Neural cell (in vitro differentiated cells): ENCODE measurements around the gene TSGA10. TPM values are rescaled to one million over a fixed set of nuclear protein-coding genes. Genes with fewer than 3 reads are reported as not detected.

Source experiments
- H2AFZ ChIP-seq: fragments of 200-600, 300-800 bp; sonication (generic), shearing (Covaris generic); 2 replicates; pipeline ENCODE4 v1.6.0; 2014; ENCODE audit warnings: low read depth, mild to moderate bottlenecking, antibody characterized with exemption, low read length, moderate library complexity
- H3F3A ChIP-seq: fragments of 200-600 bp; shearing (Covaris generic); 2 replicates; pipeline ENCODE4 v1.6.1; 2016; ENCODE audit warnings: mild to moderate bottlenecking, moderate library complexity, mixed read lengths, antibody characterized with exemption, low read length; ENCODE audit not compliant: insufficient read depth, poor library complexity, severe bottlenecking
- H3K27ac ChIP-seq: fragments of 200-600, 300-800 bp; sonication (generic), shearing (Covaris generic); 2 replicates; pipeline ENCODE4 v1.5.1; 2014; ENCODE audit warnings: mild to moderate bottlenecking, low read length, moderate library complexity
- H3K27me3 ChIP-seq: fragments of 300-800, 200-600 bp; sonication (generic), shearing (Covaris generic); 2 replicates; pipeline ENCODE4 v1.6.0; 2014; ENCODE audit warnings: mild to moderate bottlenecking, low read depth, low read length, moderate library complexity; ENCODE audit not compliant: insufficient read depth
- H3K36me3 ChIP-seq: fragments of 300-800, 200-600 bp; sonication (generic), shearing (Covaris generic); 2 replicates; pipeline ENCODE4 v1.5.1; 2014; ENCODE audit warnings: mild to moderate bottlenecking, antibody characterized with exemption, low read length, moderate library complexity; ENCODE audit not compliant: insufficient read depth
- H3K4me2 ChIP-seq: fragments of 300-800, 200-600 bp; sonication (generic), shearing (Covaris generic); 2 replicates; pipeline ENCODE4 v1.6.0; 2014; ENCODE audit warnings: mild to moderate bottlenecking, low read length
- H3K4me3 ChIP-seq: fragments of 300-800, 200-600 bp; sonication (generic), shearing (Covaris generic); 2 replicates; pipeline ENCODE4 v1.5.1; 2014; ENCODE audit warnings: mild to moderate bottlenecking, low read length, moderate library complexity
- H3K79me2 ChIP-seq: fragments of 200-600 bp; shearing (Covaris generic); replicated peaks from 2 replicates; pipeline ENCODE4 v1.6.0; 2014; ENCODE audit warnings: mild to moderate bottlenecking, low read length, moderate library complexity; ENCODE audit not compliant: insufficient read depth
- H3K9ac ChIP-seq: fragments of 300-800, 200-600 bp; sonication (generic), shearing (Covaris generic); 2 replicates; pipeline ENCODE4 v1.6.1; 2016; ENCODE audit warnings: mild to moderate bottlenecking, low read length, mixed read lengths
- H3K9me2 ChIP-seq: fragments of 200-600 bp; shearing (Covaris generic); 2 replicates; pipeline ENCODE4 v1.6.1; 2016; ENCODE audit warnings: mild to moderate bottlenecking, low read length, mixed read lengths; ENCODE audit not compliant: insufficient read depth
- H3K9me3 ChIP-seq: fragments of 200-600, 300-800 bp; sonication (generic), shearing (Covaris generic); 2 replicates; pipeline ENCODE4 v1.6.1; 2016; ENCODE audit warnings: mild to moderate bottlenecking, mixed run types, low read length, moderate library complexity, mixed read lengths
- H4K20me1 ChIP-seq: fragments of 200-600 bp; shearing (Covaris generic); 2 replicates; pipeline ENCODE4 v1.6.1; 2016; ENCODE audit warnings: mild to moderate bottlenecking, mixed run types; ENCODE audit not compliant: insufficient read depth
- CTCF ChIP-seq: fragments of 450-650 bp; IDR thresholded peaks from 2 replicates; pipeline ENCODE4 v1.5.1; 2014; ENCODE audit warnings: antibody characterized with exemption, mild to moderate bottlenecking, moderate library complexity; ENCODE audit not compliant: poor library complexity, severe bottlenecking
- EP300 ChIP-seq: fragments of 450-650 bp; conservative IDR thresholded peaks from 2 replicates; pipeline ENCODE4 v1.6.1; 2014; ENCODE audit warnings: antibody characterized with exemption, mild to moderate bottlenecking, moderate library complexity; ENCODE audit not compliant: poor library complexity, severe bottlenecking
- EZH2 ChIP-seq: fragments of 200-600, 300-800 bp; shearing (Covaris generic), sonication (generic); IDR thresholded peaks from 2 replicates; pipeline ENCODE4 v1.6.1; 2014; ENCODE audit warnings: antibody characterized with exemption, low read length, borderline replicate concordance, mild to moderate bottlenecking; ENCODE audit not compliant: insufficient read depth, poor library complexity, severe bottlenecking
- MXI1 ChIP-seq: fragments of 450-650 bp; conservative IDR thresholded peaks from 2 replicates; pipeline ENCODE4 v1.6.1; 2014; ENCODE audit warnings: antibody characterized with exemption, mild to moderate bottlenecking; ENCODE audit not compliant: poor library complexity, severe bottlenecking
- POLR2AphosphoS5 ChIP-seq: IDR thresholded peaks from 2 replicates; pipeline ENCODE4 v1.6.1; 2012
- RAD21 ChIP-seq: fragments of 450-650 bp; conservative IDR thresholded peaks from 2 replicates; pipeline ENCODE4 v1.6.1; 2014; ENCODE audit warnings: antibody characterized with exemption, mild to moderate bottlenecking, moderate library complexity
- REST ChIP-seq: IDR thresholded peaks from 2 replicates; pipeline ENCODE4 v1.6.1; 2012; ENCODE audit warnings: borderline replicate concordance
- SMC3 ChIP-seq: fragments of 450-650 bp; conservative IDR thresholded peaks from 2 replicates; pipeline ENCODE4 v1.6.1; 2014; ENCODE audit warnings: antibody characterized with exemption, mild to moderate bottlenecking, moderate library complexity; ENCODE audit not compliant: poor library complexity
- TAF1 ChIP-seq: IDR thresholded peaks from 2 replicates; pipeline ENCODE4 v1.6.1; 2012; ENCODE audit warnings: low read depth
- polyA plus RNA-seq: library from polyadenylated mRNA; depleted of rRNA; stranded (reverse); fragments of >200 nt; gene quantifications from 2 replicates; pipeline ENCODE4 v1.2.3, GENCODE V29; 2014

TSGA10 gene
- polyA plus RNA-seq, 1 donor from 2014 or later: 8.0 TPM

GRCh38 chr2:99028558-99028957 is 126.2 kb downstream of the TSGA10 start:
- Histone ChIP-seq H3K27ac (no peak overlapping the region), H3K4me2 (no peak overlapping the region), H2AFZ (no peak overlapping the region), H3K9ac (no peak overlapping the region), H3K9me2 (no peaks in the 10 kb centered on the region), H4K20me1 (no peaks in the 10 kb centered on the region), H3F3A (no peaks in the 10 kb centered on the region), H3K4me3 (no peak overlapping the region), H3K36me3 (no peaks in the 10 kb centered on the region), H3K9me3 (no peaks in the 10 kb centered on the region), H3K79me2 (no peaks in the 10 kb centered on the region), H3K27me3 (no peaks in the 10 kb centered on the region)
- TF ChIP-seq POLR2AphosphoS5 (no peak), EP300 (no peak), MXI1 (no peak)

GRCh38 chr2:99027856-99028255 is 126.9 kb downstream of the TSGA10 start:
- no peak overlapping the region for H3K4me3 ChIP-seq
- TF ChIP-seq EZH2: no peak
- no peak for TF ChIP-seq CTCF
- TF ChIP-seq RAD21: no peak
- TF ChIP-seq MXI1: no peak
- no peak for TF ChIP-seq REST
- no peak for TF ChIP-seq POLR2AphosphoS5
- TF ChIP-seq SMC3: no peak
- TF ChIP-seq EP300: no peak
- TF ChIP-seq TAF1: no peak
- no peaks in the 10 kb centered on the region for H3K36me3 ChIP-seq
- H4K20me1 ChIP-seq: no peaks in the 10 kb centered on the region
- no peak overlapping the region for H3K4me2 ChIP-seq
- H3K9me3 ChIP-seq: no peaks in the 10 kb centered on the region
- no peak overlapping the region for H3K27ac ChIP-seq
- H3K79me2 ChIP-seq: no peaks in the 10 kb centered on the region
- no peaks in the 10 kb centered on the region for H3F3A ChIP-seq
- no peaks in the 10 kb centered on the region for H3K9me2 ChIP-seq
- H3K9ac ChIP-seq: no peak overlapping the region
- H2AFZ ChIP-seq: no peak overlapping the region
- H3K27me3 ChIP-seq: no peaks in the 10 kb centered on the region

- Histone ChIP-seq H4K20me1 (no peaks in the 10 kb centered on the region), H3K9me3 (no peaks in the 10 kb centered on the region), H3K4me2 (no peak overlapping the region), H3K27me3 (no peaks in the 10 kb centered on the region), H3K4me3 (no peak overlapping the region), H2AFZ (no peak overlapping the region), H3K9me2 (no peaks in the 10 kb centered on the region), H3K9ac (no peak overlapping the region), H3K27ac (no peak overlapping the region), H3K79me2 (no peaks in the 10 kb centered on the region), H3F3A (no peaks in the 10 kb centered on the region), H3K36me3 (no peaks in the 10 kb centered on the region)
- TF ChIP-seq EZH2 (no peak), TAF1 (no peak), RAD21 (no peak), EP300 (no peak), SMC3 (no peak), MXI1 (no peak), POLR2AphosphoS5 (no peak), CTCF (no peak), REST (no peak)
These were observed 154.0 kb downstream of the TSGA10 start for GRCh38 chr2:99000708-99001107.
